Breast epithelium (tissue), 3 donors: ENCODE results near the gene DRD5.

Experiments
- CTCF ChIP-seq, 3 donors: fragments of 450-650 bp; IDR thresholded peaks; one replicate each; pipeline ENCODE4 v1.5.1; 2016 to 2017; ENCODE audit warnings: antibody characterized with exemption in 3 of 3, mild to moderate bottlenecking in 3 of 3, moderate library complexity in 3 of 3
- POLR2A ChIP-seq: fragments of 450-650 bp; IDR thresholded peaks from one replicate; pipeline ENCODE4 v1.6.1; 2016; ENCODE audit warnings: antibody characterized with exemption, mild to moderate bottlenecking, moderate library complexity

- TF ChIP-seq CTCF (IDR thresholded peaks at IDR 0.05) (no peak), POLR2A (no peak)
These were observed 26.6 kb downstream of the DRD5 start for GRCh38 chr4:9808077-9808476.
